BLaER1 treated with 17β-estradiol and CSF1 and Interleukin-3, amounts not matched to agents 10 nM and 100 nM (cell line): ENCODE measurements around the gene SPG21.

ENCODE experiments used
- H3K27ac ChIP-seq, 11 experiments: shearing (Covaris generic); formaldehyde crosslinking; 2 replicates each; pipeline ENCODE4 v1.8.1; 2022
- H3K27me3 ChIP-seq, 11 experiments: shearing (Covaris generic); formaldehyde crosslinking; 2 replicates each; pipeline ENCODE4 v1.8.1; 2022
- H3K36me3 ChIP-seq, 11 experiments: shearing (Covaris generic); formaldehyde crosslinking; 2 replicates each; pipeline ENCODE4 v1.8.1; 2022
- H3K4me1 ChIP-seq, 10 experiments: shearing (Covaris generic); formaldehyde crosslinking; 2 replicates each; pipeline ENCODE4 v1.8.1; 2022
- H3K4me2 ChIP-seq, 11 experiments: shearing (Covaris generic); formaldehyde crosslinking; 2 replicates each; pipeline ENCODE4 v1.8.1; 2022
- H3K4me3 ChIP-seq, 10 experiments: shearing (Covaris generic); formaldehyde crosslinking; 2 replicates each; pipeline ENCODE4 v1.8.1; 2022
- H3K9ac ChIP-seq, 11 experiments: shearing (Covaris generic); formaldehyde crosslinking; 2 replicates each; pipeline ENCODE4 v1.8.1; 2022
- H3K9me3 ChIP-seq, 11 experiments: shearing (Covaris generic); formaldehyde crosslinking; replicated peaks in 1 of 11; 2 replicates each; pipeline ENCODE4 v1.8.1; 2022
- H4K20me1 ChIP-seq, 11 experiments: shearing (Covaris generic); formaldehyde crosslinking; 2 replicates each; pipeline ENCODE4 v1.8.1; 2022
- Cebpa-rat ChIP-seq, 11 experiments: shearing (Covaris generic); IDR thresholded peaks; 2 replicates each; pipeline ENCODE4 v1.8.1; 2022

SPG21 gene

DNA sequence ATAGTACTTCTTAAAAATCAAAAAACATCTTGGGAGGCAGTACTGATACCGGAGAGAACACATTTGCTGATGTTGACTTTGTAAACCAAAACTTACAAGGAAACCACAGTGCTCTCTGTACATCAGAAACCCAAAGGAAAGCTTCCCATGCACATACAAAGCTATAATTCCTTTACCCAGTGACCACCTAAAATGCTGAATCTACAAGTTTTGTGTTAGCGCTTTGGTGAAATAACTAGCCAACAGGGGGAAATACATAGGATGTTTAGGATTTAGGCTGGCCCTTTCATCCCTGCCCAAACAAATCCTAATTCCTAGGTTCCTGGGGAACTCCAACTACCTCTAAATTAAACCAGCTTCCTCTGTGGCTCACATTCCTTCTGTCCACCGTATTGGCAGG, 15.3 kb upstream of the SPG21 start:
- Histone ChIP-seq H3K4me3 (no peak overlapping the region), H3K9me3 (no peaks in the 10 kb centered on the region), H4K20me1 (no peaks in the 10 kb centered on the region), H3K4me2 (no peak overlapping the region), H3K27ac (no peak overlapping the region), H3K27me3 (no peaks in the 10 kb centered on the region), H3K36me3 (peaks cover 20 to 74% (median 54%) of the 10 kb centered on the region in 11 experiments; a peak in 21 of 22 replicates), H3K4me1 (no peaks in the 10 kb centered on the region; a peak in 1 of 20 replicates), H3K9ac (no peak overlapping the region)
- no peak for TF ChIP-seq Cebpa-rat (IDR thresholded peaks at IDR 0.05)

DNA sequence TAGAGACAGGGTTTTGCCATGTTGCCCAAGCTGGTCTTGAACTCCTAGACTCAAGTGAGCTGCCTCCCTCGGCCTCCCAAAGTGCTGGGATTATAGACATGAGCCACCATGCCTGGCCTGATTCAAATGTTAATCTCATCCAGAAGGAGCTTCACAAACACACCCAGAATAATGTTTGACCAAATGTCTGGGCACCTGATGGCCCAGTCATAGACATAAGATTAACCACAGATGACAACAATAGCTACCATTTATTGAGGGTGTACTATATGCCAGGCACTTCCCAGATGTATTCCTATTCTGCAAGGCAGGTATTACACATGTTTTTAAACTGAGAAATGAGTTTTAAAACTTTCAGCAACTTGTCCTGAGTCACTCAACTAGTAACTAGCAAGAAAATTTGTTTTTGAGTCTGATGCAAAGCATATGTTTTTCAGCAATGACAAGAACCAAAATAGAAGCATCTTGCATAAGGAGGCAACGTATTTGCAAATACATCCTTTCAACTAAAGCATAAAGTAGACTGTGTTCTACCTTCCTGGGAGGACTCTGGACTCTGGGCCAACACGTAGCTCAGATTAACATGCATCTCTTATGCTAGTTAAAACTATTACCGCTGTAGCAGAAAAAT, 8.1 kb upstream of the SPG21 start:
- no peak overlapping the region for H3K4me2 ChIP-seq
- TF ChIP-seq Cebpa-rat (IDR thresholded peaks at IDR 0.05) = no peak
- H3K4me1 ChIP-seq = peaks cover 0 to 4% (median 0%) of the 10 kb centered on the region in 10 experiments; a peak in 1 of 20 replicates

DNA sequence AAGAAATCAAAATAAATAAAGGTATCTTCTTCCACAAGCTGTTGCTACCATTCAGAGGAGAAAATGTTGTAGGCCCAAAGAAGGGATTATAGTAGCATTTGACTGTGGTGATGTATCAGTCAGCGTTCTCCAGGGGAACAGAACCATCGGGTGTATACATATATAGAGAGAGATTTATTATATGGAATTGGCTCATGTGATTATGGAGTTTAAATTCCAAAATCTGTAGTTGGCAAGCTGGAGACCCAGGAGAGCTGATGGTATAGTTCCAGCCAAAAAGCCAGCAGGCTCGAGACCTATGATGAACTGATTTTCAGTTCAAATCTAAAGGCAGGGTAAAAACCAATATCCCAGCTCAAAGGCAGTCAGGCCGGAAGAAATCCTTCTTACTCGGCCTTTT, 7.4 kb upstream of the SPG21 start:
- H3K4me2 ChIP-seq = no peak overlapping the region
- no peak for TF ChIP-seq Cebpa-rat (IDR thresholded peaks at IDR 0.05)

More for the DNA sequence above, 8.1 kb upstream of the SPG21 start:
- no peak overlapping the region for H3K27ac ChIP-seq
- no peaks in the 10 kb centered on the region for H3K9me3 ChIP-seq
- H3K9ac ChIP-seq = no peak overlapping the region
- H4K20me1 ChIP-seq = no peaks in the 10 kb centered on the region
- peaks cover 12 to 21% (median 19%) of the 10 kb centered on the region in 11 experiments; a peak in 19 of 22 replicates for H3K36me3 ChIP-seq
- H3K27me3 ChIP-seq = no peaks in the 10 kb centered on the region
- no peak overlapping the region for H3K4me3 ChIP-seq

DNA sequence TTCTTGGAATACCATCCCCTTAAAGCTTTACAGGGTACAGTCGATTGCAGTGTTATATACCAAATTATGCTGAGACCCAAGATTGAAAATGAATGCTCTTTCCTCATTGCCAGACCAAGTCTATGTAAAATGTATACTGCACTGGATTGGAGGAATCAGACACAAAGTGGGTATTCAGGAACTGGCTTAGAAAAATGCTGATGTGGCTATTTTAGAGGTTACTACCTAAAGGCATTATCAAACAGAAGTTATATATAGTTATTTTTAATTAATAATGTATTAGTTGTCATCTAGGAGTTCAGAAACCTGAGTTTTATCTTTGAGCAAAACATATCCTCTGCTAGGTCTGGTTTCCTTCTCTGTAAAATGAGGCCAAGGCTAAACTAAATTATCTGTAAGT, 3.6 kb upstream of the SPG21 start:
- no peak overlapping the region for H3K4me3 ChIP-seq
- TF ChIP-seq Cebpa-rat (IDR thresholded peaks at IDR 0.05) = no peak
- no peak overlapping the region for H3K27ac ChIP-seq
- H3K9me3 ChIP-seq = no peaks in the 10 kb centered on the region
- H3K27me3 ChIP-seq = no peaks in the 10 kb centered on the region
- H3K4me2 ChIP-seq = 0 out of 22 replicates have a peak overlapping the region, but pooled peaks of 1 of the 11 experiments have one; percentile 11
- H3K9ac ChIP-seq = no peak overlapping the region
- H4K20me1 ChIP-seq = peaks cover 0 to 7% (median 0%) of the 10 kb centered on the region in 11 experiments; a peak in 1 of 22 replicates
- peaks cover 12 to 18% (median 16%) of the 10 kb centered on the region in 10 experiments for H3K4me1 ChIP-seq
- H3K36me3 ChIP-seq = no peaks in the 10 kb centered on the region

More for the DNA sequence above, 7.4 kb upstream of the SPG21 start:
- Histone ChIP-seq H3K4me1 (peaks cover 0 to 5% (median 0%) of the 10 kb centered on the region in 10 experiments; a peak in 1 of 20 replicates), H3K27ac (no peak overlapping the region), H3K9ac (no peak overlapping the region), H3K27me3 (no peaks in the 10 kb centered on the region), H3K9me3 (no peaks in the 10 kb centered on the region), H3K4me3 (no peak overlapping the region), H3K36me3 (peaks cover 4 to 13% (median 12%) of the 10 kb centered on the region in 11 experiments; a peak in 18 of 22 replicates), H4K20me1 (no peaks in the 10 kb centered on the region)

DNA sequence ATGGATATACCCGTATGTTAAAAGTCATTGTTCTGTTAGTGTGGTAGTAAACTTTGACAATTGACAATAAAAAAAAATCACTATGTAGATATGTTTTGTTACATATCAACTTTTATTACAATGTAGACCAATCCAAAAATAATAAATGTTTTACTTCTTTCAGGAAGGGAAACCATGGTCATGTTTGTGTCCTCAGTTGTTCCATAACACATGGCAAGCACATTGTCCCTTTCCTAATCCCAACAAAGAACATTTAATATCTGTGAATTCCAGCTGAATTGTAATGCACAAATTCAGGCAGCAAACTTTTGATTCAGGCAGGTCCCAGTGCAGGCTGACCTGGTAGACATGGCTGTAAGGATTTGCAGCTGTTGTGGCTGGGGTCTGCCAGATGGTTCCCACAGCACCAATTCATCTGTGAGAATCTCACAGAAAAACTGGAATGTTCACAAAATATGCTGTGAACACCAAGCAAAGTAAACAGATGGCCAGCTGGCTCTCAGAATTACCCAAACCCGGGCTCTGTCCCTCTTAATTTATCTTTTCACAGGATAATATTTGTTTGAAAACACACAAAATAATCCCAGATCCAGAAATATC, 1.9 kb upstream of the SPG21 start:
- H3K4me1 ChIP-seq = peaks cover 29 to 35% (median 32%) of the 10 kb centered on the region in 10 experiments
- peaks cover 0 to 13% (median 5%) of the 10 kb centered on the region in 11 experiments; a peak in 6 of 22 replicates for H3K36me3 ChIP-seq
- H4K20me1 ChIP-seq = peaks cover 0 to 16% (median 0%) of the 10 kb centered on the region in 11 experiments; a peak in 2 of 22 replicates

DNA sequence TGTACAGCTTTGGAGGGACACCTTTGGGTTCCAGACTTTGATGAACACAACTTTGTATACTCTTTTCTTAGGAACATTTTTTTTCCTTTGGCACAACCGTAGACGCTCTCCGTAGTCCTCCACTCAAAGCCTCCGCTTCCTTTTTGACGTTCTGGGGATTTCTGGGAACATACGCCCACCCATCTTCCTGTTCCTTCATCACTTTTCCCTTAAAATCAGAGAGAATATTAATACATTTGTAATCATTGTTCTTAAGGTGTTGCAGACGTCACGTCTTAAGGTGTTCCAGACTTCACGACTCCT, 405 bp upstream of the SPG21 start:
- Histone ChIP-seq H4K20me1 (peaks cover 0 to 16% (median 0%) of the 10 kb centered on the region in 11 experiments; a peak in 2 of 22 replicates), H3K27ac (peak overlapping the region; percentile 46 to 99 (median 95); a peak in 21 of 22 replicates), H3K4me1 (peaks cover 42 to 49% (median 47%) of the 10 kb centered on the region in 10 experiments), H3K9ac (peak overlapping the region; percentile 90 to 99 (median 97)), H3K9me3 (no peaks in the 10 kb centered on the region), H3K4me3 (peak overlapping the region; percentile 77 to 98 (median 93)), H3K27me3 (no peaks in the 10 kb centered on the region), H3K4me2 (peak overlapping the region; percentile 73 to 94 (median 85)), H3K36me3 (peaks cover 0 to 13% (median 5%) of the 10 kb centered on the region in 11 experiments; a peak in 8 of 22 replicates)
- no peak for TF ChIP-seq Cebpa-rat (IDR thresholded peaks at IDR 0.05)

More for the DNA sequence above, 1.9 kb upstream of the SPG21 start:
- no peaks in the 10 kb centered on the region for H3K9me3 ChIP-seq
- no peak for TF ChIP-seq Cebpa-rat (IDR thresholded peaks at IDR 0.05)
- no peak overlapping the region for H3K4me3 ChIP-seq
- H3K27me3 ChIP-seq = no peaks in the 10 kb centered on the region
- no peak overlapping the region for H3K9ac ChIP-seq
- no peak overlapping the region for H3K4me2 ChIP-seq
- H3K27ac ChIP-seq = no peak overlapping the region

DNA sequence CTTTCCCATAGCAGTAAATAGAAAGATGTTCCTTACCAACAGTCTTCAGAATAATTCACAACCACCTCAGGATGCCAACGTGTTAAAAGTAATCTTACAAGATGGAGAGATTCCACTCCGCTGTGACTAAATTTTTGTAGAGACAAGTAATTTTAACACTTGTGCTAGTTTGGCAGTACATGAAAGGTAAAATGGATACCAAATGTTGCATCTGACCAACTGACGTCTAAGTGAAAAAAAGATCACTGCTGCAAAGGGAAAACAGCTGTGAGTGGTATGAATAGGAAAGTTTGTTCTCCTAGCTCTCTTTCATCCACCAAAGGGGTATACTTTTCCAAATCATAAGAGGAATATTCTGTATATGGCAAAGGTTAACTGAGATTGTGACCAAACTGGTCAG, 2.6 kb downstream of the SPG21 start:
- peaks cover 0 to 20% (median 0%) of the 10 kb centered on the region in 11 experiments; a peak in 4 of 22 replicates for H4K20me1 ChIP-seq
- peak overlapping the region in 7 of 10 experiments; percentile 26 to 97 (median 91); a peak in 11 of 20 replicates for H3K4me3 ChIP-seq
- H3K4me2 ChIP-seq = peak overlapping the region; percentile 16 to 94 (median 89); a peak in 18 of 22 replicates
- H3K9me3 ChIP-seq = no peaks in the 10 kb centered on the region
- peaks cover 54 to 77% (median 68%) of the 10 kb centered on the region in 10 experiments for H3K4me1 ChIP-seq
- TF ChIP-seq Cebpa-rat (IDR thresholded peaks at IDR 0.05) = no peak
- peaks cover 14 to 36% (median 23%) of the 10 kb centered on the region in 11 experiments; a peak in 21 of 22 replicates for H3K36me3 ChIP-seq
- H3K9ac ChIP-seq = peak overlapping the region in 6 of 11 experiments; percentile 5 to 99 (median 97); a peak in 6 of 22 replicates
- peak overlapping the region in 5 of 11 experiments; percentile 13 to 95 (median 81); a peak in 4 of 22 replicates for H3K27ac ChIP-seq
- no peaks in the 10 kb centered on the region for H3K27me3 ChIP-seq

DNA sequence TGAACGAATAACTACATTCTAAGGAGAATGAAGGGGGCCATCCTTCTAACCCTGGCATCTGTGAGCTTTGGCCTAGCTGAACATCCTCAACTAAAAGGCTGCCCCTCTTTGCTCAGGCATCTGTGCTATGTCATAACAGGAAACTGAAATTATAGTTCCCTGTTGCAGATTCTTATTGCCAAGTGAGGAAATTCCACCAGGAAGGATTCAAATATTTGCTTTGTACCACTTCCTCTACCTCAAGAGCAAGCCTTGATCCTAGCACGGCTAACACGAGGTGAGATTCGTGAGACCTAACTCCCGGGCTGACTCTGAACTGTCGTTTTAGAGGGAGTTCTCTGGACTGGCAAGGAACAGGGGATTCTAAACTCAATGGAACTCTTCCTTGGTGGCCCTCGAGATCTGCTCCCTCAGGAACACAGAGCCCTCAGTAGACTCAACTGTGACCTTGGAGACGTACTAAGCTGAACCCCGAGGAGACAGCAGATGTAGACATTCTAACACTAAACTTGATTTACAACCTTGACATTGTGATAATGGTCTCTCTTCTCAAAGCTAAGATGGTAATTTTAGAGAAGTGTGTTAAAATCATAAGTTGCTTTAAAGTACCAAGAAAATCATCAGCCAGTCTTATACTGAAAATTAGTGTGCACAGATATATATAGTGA, 4.2 kb downstream of the SPG21 start:
- peaks cover 0 to 20% (median 0%) of the 10 kb centered on the region in 11 experiments; a peak in 4 of 22 replicates for H4K20me1 ChIP-seq
- no peaks in the 10 kb centered on the region for H3K9me3 ChIP-seq
- peaks cover 50 to 87% (median 64%) of the 10 kb centered on the region in 10 experiments for H3K4me1 ChIP-seq
- peak overlapping the region in 8 of 10 experiments; percentile 1 to 88 (median 26); a peak in 11 of 20 replicates for H3K4me3 ChIP-seq
- no peaks in the 10 kb centered on the region for H3K27me3 ChIP-seq
- peak overlapping the region; percentile 42 to 94 (median 89) for H3K4me2 ChIP-seq
- peak in 7 of 11 experiments; percentile 18 to 70 (median 58); a peak in 10 of 22 replicates for TF ChIP-seq Cebpa-rat (IDR thresholded peaks at IDR 0.05)
- H3K27ac ChIP-seq = peak overlapping the region; percentile 47 to 84 (median 79)
- H3K9ac ChIP-seq = peak overlapping the region; percentile 26 to 98 (median 58); a peak in 16 of 22 replicates
- H3K36me3 ChIP-seq = peaks cover 27 to 52% (median 38%) of the 10 kb centered on the region in 11 experiments; a peak in 21 of 22 replicates
